Measurements from ENCODE around the gene THSD4.

- TF ChIP-seq, protein P1, sequence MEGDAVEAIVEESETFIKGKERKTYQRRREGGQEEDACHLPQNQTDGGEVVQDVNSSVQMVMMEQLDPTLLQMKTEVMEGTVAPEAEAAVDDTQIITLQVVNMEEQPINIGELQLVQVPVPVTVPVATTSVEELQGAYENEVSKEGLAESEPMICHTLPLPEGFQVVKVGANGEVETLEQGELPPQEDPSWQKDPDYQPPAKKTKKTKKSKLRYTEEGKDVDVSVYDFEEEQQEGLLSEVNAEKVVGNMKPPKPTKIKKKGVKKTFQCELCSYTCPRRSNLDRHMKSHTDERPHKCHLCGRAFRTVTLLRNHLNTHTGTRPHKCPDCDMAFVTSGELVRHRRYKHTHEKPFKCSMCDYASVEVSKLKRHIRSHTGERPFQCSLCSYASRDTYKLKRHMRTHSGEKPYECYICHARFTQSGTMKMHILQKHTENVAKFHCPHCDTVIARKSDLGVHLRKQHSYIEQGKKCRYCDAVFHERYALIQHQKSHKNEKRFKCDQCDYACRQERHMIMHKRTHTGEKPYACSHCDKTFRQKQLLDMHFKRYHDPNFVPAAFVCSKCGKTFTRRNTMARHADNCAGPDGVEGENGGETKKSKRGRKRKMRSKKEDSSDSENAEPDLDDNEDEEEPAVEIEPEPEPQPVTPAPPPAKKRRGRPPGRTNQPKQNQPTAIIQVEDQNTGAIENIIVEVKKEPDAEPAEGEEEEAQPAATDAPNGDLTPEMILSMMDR (conservative IDR thresholded peaks at IDR 0.05; ENCODE audit: low read length) = peak; percentile 73
- no peak for TF ChIP-seq EZH2phosphoT487 (IDR thresholded peaks at IDR 0.05; ENCODE audit: borderline replicate concordance)
Observed at GRCh38 chr15:71440489-71441110, 325.3 kb downstream of the THSD4 start.

All from Loucy (cell line).